ENCODE measurements around the gene EHD2.
"Not testable (repeated sequence)": the region's sequence is repeated elsewhere in the genome, so short reads cannot be mapped to it uniquely, and the experiment has no call there.

The EHD2 gene

GRCh38 chr19:47752440-47753211, 39.4 kb downstream of the EHD2 start:
- no peak for DNase-seq

- no peak for DNase-seq
These were observed 41.2 kb downstream of the EHD2 start for GRCh38 chr19:47754206-47755064.

GRCh38 chr19:47755065-47755761, 42.0 kb downstream of the EHD2 start:
- no peak for DNase-seq

- DNase-seq: no peak
These were observed 42.8 kb downstream of the EHD2 start for GRCh38 chr19:47755762-47756626.

GRCh38 chr19:47756627-47756929, 43.4 kb downstream of the EHD2 start:
- DNase-seq: no peak

GRCh38 chr19:47756953-47757608, 43.9 kb downstream of the EHD2 start:
- no peak for DNase-seq

GRCh38 chr19:47757617-47758442, 44.6 kb downstream of the EHD2 start:
- DNase-seq: no peak

- no peak for DNase-seq
These were observed 45.2 kb downstream of the EHD2 start for GRCh38 chr19:47758443-47758804.

- no peak for DNase-seq
These were observed 47.4 kb downstream of the EHD2 start for GRCh38 chr19:47760632-47760999.

GRCh38 chr19:47761566-47761965, 48.3 kb downstream of the EHD2 start:
- no peak for DNase-seq

GRCh38 chr19:47762151-47762550, 48.9 kb downstream of the EHD2 start:
- no peak for DNase-seq

- DNase-seq: no peak
These were observed 49.5 kb downstream of the EHD2 start for GRCh38 chr19:47762615-47763308.

- DNase-seq: not testable (repeated sequence)
These were observed 51.5 kb downstream of the EHD2 start for GRCh38 chr19:47764705-47765104.

GRCh38 chr19:47765523-47766358, 52.5 kb downstream of the EHD2 start:
- DNase-seq: no peak

- no peak for DNase-seq
These were observed 53.1 kb downstream of the EHD2 start for GRCh38 chr19:47766359-47766620.

- no peak for DNase-seq
These were observed 53.4 kb downstream of the EHD2 start for GRCh38 chr19:47766670-47767069.

GRCh38 chr19:47767349-47767748, 54.1 kb downstream of the EHD2 start:
- DNase-seq: no peak

GRCh38 chr19:47768604-47769003, 55.4 kb downstream of the EHD2 start:
- no peak for DNase-seq

GRCh38 chr19:47769534-47769933, 56.3 kb downstream of the EHD2 start:
- no peak for DNase-seq

- not testable (repeated sequence) for DNase-seq
These were observed 58.1 kb downstream of the EHD2 start for GRCh38 chr19:47771291-47771690.

Data from CD4-positive, alpha-beta T cell treated with Interleukin-15 for 1 hour (primary cell).